Measurements from ENCODE around the gene RBM26. TPM values are rescaled to one million over a fixed set of nuclear protein-coding genes. Genes with fewer than 3 reads are reported as not detected.

The RBM26 gene
- polyA plus RNA-seq, 1 donor from 2014 or later: 112 TPM

GRCh38 chr13:79439275-79439674 is 33.2 kb upstream of the RBM26 start:
- H3K36me3 ChIP-seq (ENCODE audit: insufficient read depth, low read length): no peaks in the 10 kb centered on the region
- TF ChIP-seq CTCF (IDR thresholded peaks at IDR 0.05; ENCODE audit: poor library complexity, severe bottlenecking): no peak
- no peak for TF ChIP-seq MXI1 (conservative IDR thresholded peaks at IDR 0.05; ENCODE audit: poor library complexity, severe bottlenecking)
- no peak for TF ChIP-seq SMC3 (conservative IDR thresholded peaks at IDR 0.05; ENCODE audit: poor library complexity)
- no peak for TF ChIP-seq TAF1 (IDR thresholded peaks at IDR 0.05; ENCODE audit: low read depth)
- no peak for TF ChIP-seq RAD21 (conservative IDR thresholded peaks at IDR 0.05)
- no peak for TF ChIP-seq REST (IDR thresholded peaks at IDR 0.05; ENCODE audit: borderline replicate concordance)
- TF ChIP-seq EP300 (conservative IDR thresholded peaks at IDR 0.05; ENCODE audit: poor library complexity, severe bottlenecking): no peak
- no peak for TF ChIP-seq EZH2 (IDR thresholded peaks at IDR 0.05; ENCODE audit: borderline replicate concordance, insufficient read depth, low read length, poor library complexity, severe bottlenecking)
- no peak for TF ChIP-seq POLR2AphosphoS5 (IDR thresholded peaks at IDR 0.05)
- no peaks in the 10 kb centered on the region for H3K79me2 ChIP-seq (replicated peaks; ENCODE audit: insufficient read depth, low read length)
- no peaks in the 10 kb centered on the region for H4K20me1 ChIP-seq (ENCODE audit: insufficient read depth)
- no peaks in the 10 kb centered on the region for H3K9me3 ChIP-seq (ENCODE audit: low read length)
- H3K27ac ChIP-seq (ENCODE audit: low read length): no peak overlapping the region
- no peaks in the 10 kb centered on the region for H3F3A ChIP-seq (ENCODE audit: insufficient read depth, low read length, poor library complexity, severe bottlenecking)
- no peak overlapping the region for H2AFZ ChIP-seq (ENCODE audit: low read depth, low read length)
- H3K9me2 ChIP-seq (ENCODE audit: insufficient read depth, low read length): no peaks in the 10 kb centered on the region
- H3K4me2 ChIP-seq (ENCODE audit: low read length): no peak overlapping the region
- no peak overlapping the region for H3K4me3 ChIP-seq (ENCODE audit: low read length)
- no peak overlapping the region for H3K9ac ChIP-seq (ENCODE audit: low read length)
- H3K27me3 ChIP-seq (ENCODE audit: insufficient read depth, low read depth, low read length): no peaks in the 10 kb centered on the region

GRCh38 chr13:79435561-79435990 is 29.5 kb upstream of the RBM26 start:
- H2AFZ ChIP-seq (ENCODE audit: low read depth, low read length): no peak overlapping the region
- H3K27ac ChIP-seq (ENCODE audit: low read length): no peak overlapping the region
- H3K27me3 ChIP-seq (ENCODE audit: insufficient read depth, low read depth, low read length): no peaks in the 10 kb centered on the region
- no peaks in the 10 kb centered on the region for H3F3A ChIP-seq (ENCODE audit: insufficient read depth, low read length, poor library complexity, severe bottlenecking)
- no peaks in the 10 kb centered on the region for H3K9me3 ChIP-seq (ENCODE audit: low read length)
- no peak overlapping the region for H3K9ac ChIP-seq (ENCODE audit: low read length)
- H3K4me3 ChIP-seq (ENCODE audit: low read length): no peak overlapping the region
- no peak for TF ChIP-seq MXI1 (conservative IDR thresholded peaks at IDR 0.05; ENCODE audit: poor library complexity, severe bottlenecking)
- TF ChIP-seq TAF1 (IDR thresholded peaks at IDR 0.05; ENCODE audit: low read depth): no peak
- no peak for TF ChIP-seq EP300 (conservative IDR thresholded peaks at IDR 0.05; ENCODE audit: poor library complexity, severe bottlenecking)
- TF ChIP-seq REST (IDR thresholded peaks at IDR 0.05; ENCODE audit: borderline replicate concordance): no peak
- TF ChIP-seq SMC3 (conservative IDR thresholded peaks at IDR 0.05; ENCODE audit: poor library complexity): no peak
- no peak for TF ChIP-seq POLR2AphosphoS5 (IDR thresholded peaks at IDR 0.05)
- no peak for TF ChIP-seq CTCF (IDR thresholded peaks at IDR 0.05; ENCODE audit: poor library complexity, severe bottlenecking)
- TF ChIP-seq RAD21 (conservative IDR thresholded peaks at IDR 0.05): no peak
- no peak for TF ChIP-seq EZH2 (IDR thresholded peaks at IDR 0.05; ENCODE audit: borderline replicate concordance, insufficient read depth, low read length, poor library complexity, severe bottlenecking)
- H3K36me3 ChIP-seq (ENCODE audit: insufficient read depth, low read length): no peaks in the 10 kb centered on the region
- no peaks in the 10 kb centered on the region for H3K9me2 ChIP-seq (ENCODE audit: insufficient read depth, low read length)
- no peaks in the 10 kb centered on the region for H4K20me1 ChIP-seq (ENCODE audit: insufficient read depth)
- H3K79me2 ChIP-seq (replicated peaks; ENCODE audit: insufficient read depth, low read length): no peaks in the 10 kb centered on the region
- no peak overlapping the region for H3K4me2 ChIP-seq (ENCODE audit: low read length)

All from neural cell (in vitro differentiated cells).